ENCODE data around the gene SP2. TPM values are rescaled to one million over a fixed set of nuclear protein-coding genes. Genes with fewer than 3 reads are reported as not detected.

SP2 gene
- total RNA-seq (10 to 100 TPM; 10.8 to 16.1 (median 12.8) TPM), polyA plus RNA-seq (10 to 100 TPM in 1 of 3 donors, 1 to 10 TPM in 2; 6.2 to 10.2 (median 7.2) TPM)
- long read RNA-seq, donor 1, partial matches to known transcripts: 2 of 5 reads
- long read RNA-seq, donor 1, other reads (novel, unspliced or antisense): 3 of 5 reads
- long read RNA-seq, donor 2, transcript SP2-201 (7 exons, 3,112 nt): major isoform, 6 of 21 reads
- long read RNA-seq, donor 2, partial matches to known transcripts: 7 of 21 reads
- long read RNA-seq, donor 2, other reads (novel, unspliced or antisense): 8 of 21 reads

DNA sequence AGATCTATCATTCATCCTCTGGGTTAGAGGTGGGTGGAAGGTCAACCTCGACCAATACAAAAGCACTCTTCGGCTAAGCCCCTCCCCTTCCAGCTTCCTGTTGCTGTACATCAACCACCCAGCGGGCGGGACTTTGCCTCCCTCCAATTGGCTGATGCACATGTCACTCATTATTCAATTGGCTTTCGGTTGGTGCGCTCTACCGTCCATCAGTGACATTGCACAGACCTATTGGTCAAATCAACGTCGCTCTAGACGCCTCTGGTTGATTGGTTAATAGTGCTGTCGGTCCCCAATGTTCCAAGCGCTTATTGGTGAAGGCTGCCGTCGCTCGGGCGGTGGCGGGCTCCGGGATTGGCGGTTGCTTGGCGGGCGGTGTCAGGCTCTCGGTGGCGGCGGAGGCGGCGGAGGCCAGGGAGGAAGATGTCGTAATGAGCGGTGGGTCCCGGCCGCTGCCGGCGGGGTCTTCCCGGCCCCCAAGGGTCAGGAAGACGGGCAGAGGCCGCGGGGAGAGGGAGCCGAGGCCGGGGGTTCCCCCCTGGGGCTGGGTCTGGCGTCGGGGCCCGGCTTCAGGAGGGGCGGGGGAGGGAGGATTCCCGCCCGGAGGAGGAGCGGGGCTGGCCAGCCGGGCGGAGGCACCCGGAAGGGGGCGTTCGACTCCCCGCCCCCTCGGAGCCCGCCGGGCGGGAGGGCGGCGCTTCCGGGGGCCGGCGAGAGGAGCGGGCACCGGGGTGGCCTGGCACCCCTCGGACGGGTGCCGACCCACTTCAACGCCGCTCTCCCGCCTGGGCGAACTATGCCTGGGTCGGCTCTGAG lies at the start of gene SP2:
Gene SP2 (plus strand): TSS at position 381 of the 816 bp plus-strand sequence. CDS start 51 bp downstream, at position 432.
- H3K36me3 ChIP-seq (ENCODE audit: insufficient read depth in 1 of 2, low read depth in 1 of 2): peaks cover 0 to 12% of the 10 kb centered on the region in 2 donors
- 0 to 1% (median 0%) methylated on average over 53 to 70 of the region's 70 CpGs for WGBS, 3 donors

DNA sequence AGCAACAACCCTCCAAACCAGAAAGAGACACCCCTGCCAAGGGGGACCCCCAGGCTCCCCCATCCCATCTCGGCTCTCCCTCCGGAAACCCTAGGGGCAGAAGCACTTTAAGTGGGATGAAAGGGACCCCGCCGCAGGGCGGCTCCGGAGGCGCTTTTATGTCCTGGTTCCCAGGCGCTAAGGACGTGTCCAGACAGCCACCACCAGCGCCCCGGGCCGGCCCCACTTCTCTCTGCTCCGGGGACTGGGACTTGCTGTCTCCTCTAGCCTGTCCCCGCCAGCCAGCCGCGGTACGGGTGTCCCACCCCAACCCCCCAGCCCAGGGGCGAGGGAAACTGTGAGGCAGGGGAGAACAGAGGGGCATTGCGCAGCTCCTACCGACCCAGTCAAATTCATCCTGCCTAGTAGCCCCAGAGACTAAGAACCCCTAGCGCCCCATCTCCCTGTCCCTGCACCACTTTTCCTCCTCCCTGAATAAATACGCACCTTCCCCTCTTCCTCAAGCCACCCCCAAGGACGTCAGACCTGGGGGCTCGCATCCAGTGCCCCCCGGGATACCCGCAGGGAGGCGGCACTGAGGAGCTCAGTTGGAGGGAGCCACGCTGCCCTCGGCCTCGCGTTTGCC lies 49.2 kb upstream of the SP2 start:
- peaks cover 0 to 63% (median 28%) of the 10 kb centered on the region in 3 donors for H3K27me3 ChIP-seq (ENCODE audit: insufficient read depth in 3 of 3, low read length in 2 of 3)
- ATAC-seq (no peak), DNase-seq (no peak)
- intact Hi-C loops (cut with DNase I): loop anchor here in 1 of 2 donors (5.0 to 10.0 kb wide), 2 partner anchors 170 to 288 kb away; no protein-coding TSS in a partner anchor
- WGBS, 3 donors: 13 to 19% (median 17%) methylated on average over 25 to 31 of the region's 31 CpGs
- TF ChIP-seq, protein P1, sequence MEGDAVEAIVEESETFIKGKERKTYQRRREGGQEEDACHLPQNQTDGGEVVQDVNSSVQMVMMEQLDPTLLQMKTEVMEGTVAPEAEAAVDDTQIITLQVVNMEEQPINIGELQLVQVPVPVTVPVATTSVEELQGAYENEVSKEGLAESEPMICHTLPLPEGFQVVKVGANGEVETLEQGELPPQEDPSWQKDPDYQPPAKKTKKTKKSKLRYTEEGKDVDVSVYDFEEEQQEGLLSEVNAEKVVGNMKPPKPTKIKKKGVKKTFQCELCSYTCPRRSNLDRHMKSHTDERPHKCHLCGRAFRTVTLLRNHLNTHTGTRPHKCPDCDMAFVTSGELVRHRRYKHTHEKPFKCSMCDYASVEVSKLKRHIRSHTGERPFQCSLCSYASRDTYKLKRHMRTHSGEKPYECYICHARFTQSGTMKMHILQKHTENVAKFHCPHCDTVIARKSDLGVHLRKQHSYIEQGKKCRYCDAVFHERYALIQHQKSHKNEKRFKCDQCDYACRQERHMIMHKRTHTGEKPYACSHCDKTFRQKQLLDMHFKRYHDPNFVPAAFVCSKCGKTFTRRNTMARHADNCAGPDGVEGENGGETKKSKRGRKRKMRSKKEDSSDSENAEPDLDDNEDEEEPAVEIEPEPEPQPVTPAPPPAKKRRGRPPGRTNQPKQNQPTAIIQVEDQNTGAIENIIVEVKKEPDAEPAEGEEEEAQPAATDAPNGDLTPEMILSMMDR (IDR thresholded peaks at IDR 0.05): no peak
- H3K4me3 ChIP-seq: no peak overlapping the region
- no peak overlapping the region for H3K27ac ChIP-seq
- H3K9me3 ChIP-seq: no peaks in the 10 kb centered on the region
- peaks cover 16% of the 10 kb centered on the region for H3K4me1 ChIP-seq
- H3K36me3 ChIP-seq (ENCODE audit: insufficient read depth in 1 of 2, low read depth in 1 of 2): no peaks in the 10 kb centered on the region

More for the DNA sequence above, at the start of gene SP2:
- Histone ChIP-seq H3K27me3 (ENCODE audit: insufficient read depth in 3 of 3, low read length in 2 of 3) (no peaks in the 10 kb centered on the region), H3K4me3 (peak within 1 kb of the TSS; percentile 82), H3K4me1 (peaks cover 51% of the 10 kb centered on the region), H3K27ac (peak within 1 kb of the TSS; percentile 97), H3K9me3 (no peaks in the 10 kb centered on the region)
- intact Hi-C loops (cut with DNase I): loop anchor here in 1 of 2 donors (1.0 to 5.0 kb wide), 2 partner anchors 51 to 74 kb away; no protein-coding TSS in a partner anchor
- TF ChIP-seq, protein P1 (IDR thresholded peaks at IDR 0.05): peak; percentile 7
- DNase-seq: peak; percentile 99
- peak; percentile 90 to 94 (median 92) for ATAC-seq

DNA sequence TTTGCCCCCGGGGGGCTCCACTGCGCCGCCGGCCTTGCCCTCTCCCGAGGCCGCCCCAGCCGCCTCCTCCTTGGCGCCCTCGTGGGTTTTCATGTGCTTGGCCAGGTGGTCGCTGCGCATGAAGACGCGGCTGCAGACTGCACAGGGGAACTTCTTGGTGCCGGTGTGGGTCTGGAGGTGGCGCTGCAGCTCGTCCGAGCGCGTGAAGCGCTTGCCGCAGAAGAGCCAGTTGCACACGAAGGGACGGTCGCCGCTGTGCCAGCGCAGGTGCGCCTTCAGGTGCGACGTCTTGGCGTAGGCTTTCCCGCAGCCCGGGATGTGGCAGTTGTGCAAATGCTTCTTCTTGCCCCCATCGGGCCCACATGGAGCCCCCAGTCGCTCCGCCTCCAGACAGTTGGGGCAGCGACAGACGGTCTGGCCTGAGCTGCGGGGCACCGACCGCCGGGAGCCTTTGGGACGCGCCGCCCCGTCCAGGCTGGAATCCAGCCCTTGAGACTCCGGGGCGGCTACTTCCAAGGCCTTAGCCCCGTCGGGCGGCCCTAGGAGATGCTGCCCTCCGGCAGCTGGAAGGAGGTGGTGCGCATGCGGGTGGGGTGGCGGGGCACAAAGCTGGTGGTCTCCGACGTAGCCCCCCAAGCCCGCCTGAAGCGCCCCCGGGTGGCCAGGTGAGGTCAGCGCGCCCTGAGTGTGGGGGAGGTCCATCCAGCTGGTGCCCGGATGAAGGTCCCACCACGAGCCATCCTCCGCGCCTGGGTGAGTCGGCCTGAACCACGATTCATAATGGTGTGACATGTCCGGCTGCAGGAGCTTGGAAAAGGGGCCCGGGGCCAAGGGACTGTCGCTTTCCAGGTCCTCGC lies 48.5 kb upstream of the SP2 start:
- peaks cover 16% of the 10 kb centered on the region for H3K4me1 ChIP-seq
- TF ChIP-seq, protein P1 (IDR thresholded peaks at IDR 0.05): peak; percentile 20
- H3K4me3 ChIP-seq: no peak overlapping the region
- 18 to 27% (median 19%) methylated on average over 64 to 71 of the region's 71 CpGs for WGBS, 3 donors
- H3K27ac ChIP-seq: no peak overlapping the region
- no peaks in the 10 kb centered on the region for H3K36me3 ChIP-seq (ENCODE audit: insufficient read depth in 1 of 2, low read depth in 1 of 2)
- peaks cover 0 to 70% (median 35%) of the 10 kb centered on the region in 3 donors for H3K27me3 ChIP-seq (ENCODE audit: insufficient read depth in 3 of 3, low read length in 2 of 3)
- intact Hi-C loops (cut with DNase I): loop anchor here in 1 of 2 donors (5.0 to 10.0 kb wide), 2 partner anchors 170 to 287 kb away; no protein-coding TSS in a partner anchor
- DNase-seq (no peak), ATAC-seq (peak in 1 of 4 donors; percentile 36)
- H3K9me3 ChIP-seq: no peaks in the 10 kb centered on the region

DNA sequence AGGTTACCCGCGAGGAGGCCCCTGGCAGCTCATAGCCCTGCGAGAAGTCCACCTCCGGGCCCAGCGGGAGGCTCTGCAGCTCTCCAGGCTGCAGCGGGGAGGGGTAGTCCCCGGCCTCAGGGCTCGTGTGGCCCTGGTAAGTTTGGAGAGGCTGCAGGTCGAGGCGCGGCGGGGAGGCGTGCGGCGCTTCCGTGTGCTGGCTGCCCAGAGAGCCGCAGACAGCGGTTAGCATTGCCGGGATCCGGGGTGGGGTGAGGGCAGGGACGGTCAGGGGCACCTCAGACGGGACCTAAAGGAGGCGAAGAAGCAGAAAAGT lies 47.9 kb upstream of the SP2 start:
- intact Hi-C loops (cut with DNase I): loop anchor here in 1 of 2 donors (5.0 to 10.0 kb wide), 2 partner anchors 169 to 287 kb away; no protein-coding TSS in a partner anchor
- ATAC-seq (no peak), DNase-seq (no peak)
- H3K4me1 ChIP-seq: peaks cover 16% of the 10 kb centered on the region
- TF ChIP-seq, protein P1 (IDR thresholded peaks at IDR 0.05): no peak
- H3K9me3 ChIP-seq: no peaks in the 10 kb centered on the region
- H3K27me3 ChIP-seq (ENCODE audit: insufficient read depth in 3 of 3, low read length in 2 of 3): peaks cover 0 to 76% (median 40%) of the 10 kb centered on the region in 3 donors
- no peaks in the 10 kb centered on the region for H3K36me3 ChIP-seq (ENCODE audit: insufficient read depth in 1 of 2, low read depth in 1 of 2)
- no peak overlapping the region for H3K4me3 ChIP-seq
- WGBS, 3 donors: 31 to 39% (median 38%) methylated on average over 23 of the region's 23 CpGs
- no peak overlapping the region for H3K27ac ChIP-seq

All from psoas muscle (tissue), 8 donors.